Activated T-helper 9 cell treated with anti-CD3 and anti-CD28 coated beads, Interleukin-2, amount 50 U/mL, for 16 hours (primary cell): Measurements from ENCODE around the gene SAMMSON.

Experiments used
- DNase-seq: peaks from one replicate; pipeline ENCODE4 v3.0.0-alpha.2; 2020; ENCODE audit warnings: low read depth

The SAMMSON gene

DNA sequence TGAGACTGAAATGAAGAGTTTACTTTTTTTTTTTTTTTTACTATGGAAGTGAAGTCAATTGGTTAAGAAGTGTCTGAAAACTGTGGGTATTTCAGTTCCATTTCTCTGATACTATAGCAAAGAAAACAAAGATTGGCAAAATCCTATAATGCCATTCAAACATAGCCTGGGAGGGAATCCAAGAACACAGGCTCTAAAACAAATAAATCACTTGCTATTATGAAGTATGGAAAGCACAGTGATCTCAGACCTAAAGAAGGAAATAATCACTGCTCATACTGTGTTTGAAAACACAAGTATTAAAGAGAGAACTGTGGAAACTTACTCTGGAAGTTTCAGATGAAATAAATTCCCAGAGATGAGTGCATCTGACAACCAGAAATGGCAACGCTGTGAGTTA is 12.0 kb downstream of the SAMMSON start:
- no peak for DNase-seq

DNA sequence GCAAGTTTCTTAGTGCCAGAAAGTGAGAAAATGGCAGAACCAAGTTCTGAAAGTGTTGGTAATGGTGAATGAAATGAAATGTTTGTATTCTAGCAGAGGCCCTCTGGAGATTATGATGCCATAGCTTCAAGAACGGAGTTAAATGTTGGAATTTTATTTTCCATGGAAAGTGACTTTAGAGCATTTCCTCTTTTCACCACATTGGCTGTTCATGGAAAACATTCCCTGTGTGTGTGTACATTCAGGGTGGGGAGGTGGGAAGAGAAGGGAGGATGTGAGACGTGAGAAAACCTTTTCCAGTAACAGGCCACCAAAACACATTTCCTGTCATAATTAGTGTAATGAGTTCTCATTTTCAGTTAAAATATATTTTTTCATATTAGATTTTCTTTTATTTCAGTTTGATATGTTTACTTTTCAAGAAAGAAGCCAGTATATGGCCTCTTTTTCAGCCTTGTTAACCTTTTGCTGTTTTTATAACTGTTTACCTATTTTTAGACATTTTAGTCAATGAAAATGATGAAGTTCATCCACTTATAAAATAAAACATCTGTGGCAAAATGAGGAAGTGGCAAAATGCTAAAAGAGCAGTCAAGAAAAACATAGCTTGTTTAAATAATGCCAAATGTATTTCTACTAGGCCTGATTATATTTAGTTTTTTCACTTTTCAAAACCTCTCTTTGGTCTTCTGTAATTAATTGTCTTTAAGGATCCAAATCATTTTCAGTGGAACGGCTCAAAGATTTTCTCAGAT is 21.6 kb downstream of the SAMMSON start:
- DNase-seq = no peak

DNA sequence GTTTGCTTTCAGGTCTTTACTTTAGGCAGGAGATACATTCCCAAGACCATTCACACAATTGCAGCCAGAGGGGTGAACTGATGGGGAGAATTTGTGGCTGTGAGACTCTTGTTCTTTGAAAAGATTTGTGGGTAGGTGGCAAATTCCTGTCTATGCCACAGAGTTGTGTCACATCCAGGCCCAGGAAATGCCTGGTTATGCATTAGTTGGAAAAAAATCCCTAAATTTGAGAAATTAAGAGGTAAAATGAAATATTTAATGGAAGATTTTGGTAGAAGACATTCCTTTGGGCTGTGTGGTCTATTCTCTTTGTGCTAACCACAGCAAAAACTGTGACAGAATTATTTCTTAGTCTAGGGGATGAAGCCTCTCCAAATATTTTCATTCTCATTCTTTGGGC is 28.8 kb downstream of the SAMMSON start:
- no peak for DNase-seq

DNA sequence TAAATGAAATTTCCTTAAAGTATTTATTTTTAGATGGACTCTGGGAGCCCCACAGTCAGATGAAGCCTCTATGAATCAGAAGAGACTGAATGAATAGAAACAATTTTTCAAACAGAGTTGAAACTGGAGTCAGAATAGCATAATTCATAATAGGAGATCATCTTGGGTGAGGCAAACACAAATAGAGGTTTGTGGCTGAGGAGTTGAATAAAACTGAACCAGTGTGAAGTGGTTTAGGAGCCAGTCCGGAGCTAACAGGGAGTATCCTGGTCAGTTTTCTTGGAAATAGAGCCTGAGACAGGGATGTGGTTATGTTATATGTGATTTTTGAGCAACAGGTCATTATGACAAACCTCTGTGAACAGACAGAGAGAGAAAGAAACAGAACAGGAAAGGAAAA is 39.2 kb downstream of the SAMMSON start:
- DNase-seq = no peak

DNA sequence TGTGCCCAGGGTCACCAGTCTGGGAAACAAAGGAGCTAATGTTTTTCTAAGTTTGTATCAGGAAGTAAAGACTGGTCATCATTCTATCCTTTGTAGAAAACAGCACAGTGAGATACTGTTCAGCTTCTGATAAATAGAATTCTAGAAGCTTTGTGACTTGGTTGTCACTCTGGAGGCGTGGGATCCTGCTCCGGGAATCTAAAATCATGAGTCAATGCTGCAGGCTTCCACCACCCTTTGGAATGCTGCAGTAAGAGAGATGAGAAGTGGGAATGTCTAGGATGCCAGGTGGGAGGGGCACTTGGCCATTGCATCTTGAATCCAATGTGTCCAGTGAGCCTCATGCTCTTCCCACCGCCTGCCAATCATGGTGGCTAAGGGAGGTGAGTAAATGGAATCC is 40.9 kb downstream of the SAMMSON start:
- DNase-seq = no peak

DNA sequence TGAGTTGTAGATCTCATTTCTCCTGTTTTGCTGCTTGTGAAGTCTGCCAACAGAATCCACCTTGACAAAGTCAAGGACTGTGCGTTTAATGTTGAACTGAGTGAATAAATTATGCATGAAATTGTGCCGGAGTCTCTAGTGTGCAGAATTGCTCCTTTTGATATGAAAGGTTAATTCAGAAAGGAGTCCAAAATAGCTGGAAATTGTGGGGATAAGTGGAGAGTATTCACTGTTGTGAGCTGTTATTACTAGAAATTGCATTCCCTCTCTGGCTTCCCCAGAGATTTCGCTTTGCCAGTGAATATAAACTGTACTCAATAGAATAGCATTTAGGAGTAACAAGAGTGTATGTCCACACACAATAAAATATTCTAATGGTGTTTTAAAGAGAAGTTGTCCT is 43.1 kb downstream of the SAMMSON start:
- no peak for DNase-seq

DNA sequence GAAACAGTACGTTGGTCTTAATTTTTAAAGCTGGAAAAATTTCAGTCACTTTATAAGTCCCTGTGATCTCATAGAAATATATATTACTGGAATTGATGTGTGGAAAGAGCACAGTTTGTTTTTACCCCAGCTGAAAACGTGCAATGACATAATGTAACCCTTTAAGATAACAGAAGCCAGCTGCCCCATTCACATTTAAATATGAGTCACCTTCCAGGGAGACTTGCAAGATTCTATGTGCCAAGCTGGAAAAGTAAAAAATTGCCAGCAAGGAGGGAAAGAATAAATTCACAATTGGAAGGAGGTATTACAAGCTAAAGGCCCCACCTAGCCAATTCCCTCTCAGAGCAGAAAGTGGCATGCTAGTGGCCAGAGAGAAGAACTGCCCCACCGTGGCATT is 50.2 kb downstream of the SAMMSON start:
- no peak for DNase-seq

DNA sequence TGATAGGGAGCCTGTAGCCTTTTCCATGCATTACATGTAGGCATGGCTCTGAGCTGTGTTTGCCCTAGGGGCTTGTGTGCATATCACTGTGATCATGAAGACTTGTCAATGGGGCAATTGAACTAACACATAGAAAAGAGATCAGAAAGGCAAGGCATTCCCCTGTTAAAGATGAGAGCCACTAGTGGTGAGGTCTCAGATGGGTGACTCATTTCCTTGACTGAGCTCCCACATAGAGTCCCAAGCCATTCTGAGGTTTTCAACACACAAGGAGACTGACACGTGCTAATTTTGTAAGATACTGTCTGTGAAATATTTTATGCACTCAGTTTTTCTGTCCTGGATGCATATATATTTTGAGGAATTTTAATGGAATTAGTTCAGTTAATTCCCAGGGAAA is 53.8 kb downstream of the SAMMSON start:
- no peak for DNase-seq

DNA sequence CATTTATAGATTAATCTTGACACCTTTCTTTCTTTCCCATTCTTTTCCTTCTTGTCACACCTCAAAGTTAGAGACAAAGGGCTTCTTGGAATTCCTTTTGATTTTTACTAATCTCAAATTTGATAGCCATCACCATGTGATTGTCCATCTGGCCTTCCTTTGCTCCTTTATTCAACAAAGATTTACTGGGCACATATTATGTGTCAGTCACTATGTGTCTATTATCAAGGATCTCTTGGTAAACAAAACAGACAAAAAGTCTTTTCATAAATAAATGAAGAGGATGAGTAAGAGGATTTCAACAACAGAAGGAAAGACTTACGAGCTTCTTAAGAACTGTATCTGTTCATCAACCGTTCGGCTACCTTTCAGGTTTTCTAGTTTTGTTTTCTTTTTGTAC is 56.5 kb downstream of the SAMMSON start:
- DNase-seq = no peak

DNA sequence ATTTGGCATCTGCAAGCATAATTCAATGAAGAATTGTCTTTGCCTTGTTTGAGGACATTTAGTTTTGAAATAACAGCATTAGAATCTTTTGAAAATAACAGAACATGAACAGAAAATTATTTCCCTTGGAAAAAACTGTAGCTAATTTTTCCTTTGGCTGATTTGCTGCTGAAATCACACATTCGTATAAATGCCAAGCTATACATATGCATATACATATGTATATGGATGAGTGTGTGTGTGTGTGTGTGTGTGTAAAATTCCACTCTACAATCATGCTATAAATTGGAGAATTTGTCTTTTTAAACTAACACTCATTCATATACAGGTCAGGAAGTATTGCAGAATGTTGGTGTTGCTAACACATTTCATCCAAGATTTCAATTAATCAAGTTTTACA is 57.9 kb downstream of the SAMMSON start:
- no peak for DNase-seq

DNA sequence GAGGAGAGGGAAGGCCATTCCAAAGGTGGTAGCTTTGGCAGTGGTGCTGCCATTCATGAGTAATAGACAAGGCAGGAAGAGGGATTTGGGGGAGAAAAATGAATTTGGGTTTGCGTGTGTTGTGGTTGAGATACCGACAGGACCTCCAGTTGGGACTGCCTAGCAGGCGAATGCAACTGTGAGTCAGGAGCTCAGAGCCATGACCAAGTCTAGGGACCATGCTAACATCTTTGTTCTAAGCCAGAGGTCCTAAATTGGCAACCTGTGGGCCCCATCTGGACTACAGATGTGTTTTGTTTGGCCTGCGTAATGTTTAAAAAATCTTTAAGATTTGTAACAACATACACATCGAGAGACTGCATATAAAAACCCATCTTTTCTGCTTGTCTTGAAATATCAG is 61.6 kb downstream of the SAMMSON start:
- no peak for DNase-seq

DNA sequence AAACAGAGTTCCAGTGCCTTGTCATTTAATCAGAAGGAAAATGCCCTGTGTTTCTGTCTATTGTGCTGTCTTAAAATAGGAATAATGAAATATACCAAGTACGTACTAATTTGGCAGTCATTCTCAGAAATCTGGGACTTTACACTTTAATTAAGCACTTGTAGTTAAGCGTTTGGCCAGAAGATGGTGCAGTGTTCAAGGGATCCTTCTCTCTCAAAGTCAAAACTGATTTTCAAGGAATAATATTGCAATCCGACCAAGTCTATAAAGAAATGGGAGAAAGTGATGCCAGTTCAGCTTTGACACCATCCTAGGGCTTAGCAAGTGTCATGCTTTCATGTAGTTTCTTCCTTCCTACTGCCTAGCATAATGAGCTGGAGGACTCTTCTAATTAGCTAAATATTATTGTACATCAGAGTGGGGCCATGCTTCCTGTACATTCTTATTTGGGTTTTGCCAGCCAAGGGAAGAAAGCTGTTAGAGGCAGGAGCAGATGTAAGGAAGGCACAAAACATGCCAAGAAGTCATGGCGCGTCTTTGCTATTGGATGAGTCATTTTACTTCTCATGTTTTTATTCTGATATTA is 64.8 kb downstream of the SAMMSON start:
- no peak for DNase-seq

DNA sequence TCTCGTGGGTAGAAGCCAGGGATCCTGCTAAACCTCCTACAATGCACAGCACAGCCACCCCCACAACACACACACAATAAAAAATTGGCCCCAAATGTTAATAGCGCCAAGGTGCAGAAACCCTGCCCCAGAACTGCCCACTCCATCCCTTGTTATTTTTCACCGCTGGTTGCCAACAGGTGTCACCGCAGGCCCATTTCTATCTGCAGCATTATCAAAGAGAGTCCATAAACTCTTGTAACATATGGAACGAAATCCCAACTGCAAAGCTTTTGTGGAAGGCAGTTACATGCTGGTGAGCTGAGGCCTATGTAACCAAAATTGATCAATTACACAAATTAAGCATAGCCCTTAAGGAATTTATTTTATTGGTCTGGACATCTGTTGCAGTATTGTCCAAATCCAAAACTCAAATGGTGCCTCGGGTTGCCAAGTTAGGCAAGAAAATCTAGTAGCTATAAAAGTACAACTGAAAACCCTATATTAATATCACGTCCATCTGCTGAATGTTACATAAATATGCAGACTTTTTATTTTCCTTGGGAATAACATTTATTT is 66.2 kb downstream of the SAMMSON start:
- DNase-seq = no peak

DNA sequence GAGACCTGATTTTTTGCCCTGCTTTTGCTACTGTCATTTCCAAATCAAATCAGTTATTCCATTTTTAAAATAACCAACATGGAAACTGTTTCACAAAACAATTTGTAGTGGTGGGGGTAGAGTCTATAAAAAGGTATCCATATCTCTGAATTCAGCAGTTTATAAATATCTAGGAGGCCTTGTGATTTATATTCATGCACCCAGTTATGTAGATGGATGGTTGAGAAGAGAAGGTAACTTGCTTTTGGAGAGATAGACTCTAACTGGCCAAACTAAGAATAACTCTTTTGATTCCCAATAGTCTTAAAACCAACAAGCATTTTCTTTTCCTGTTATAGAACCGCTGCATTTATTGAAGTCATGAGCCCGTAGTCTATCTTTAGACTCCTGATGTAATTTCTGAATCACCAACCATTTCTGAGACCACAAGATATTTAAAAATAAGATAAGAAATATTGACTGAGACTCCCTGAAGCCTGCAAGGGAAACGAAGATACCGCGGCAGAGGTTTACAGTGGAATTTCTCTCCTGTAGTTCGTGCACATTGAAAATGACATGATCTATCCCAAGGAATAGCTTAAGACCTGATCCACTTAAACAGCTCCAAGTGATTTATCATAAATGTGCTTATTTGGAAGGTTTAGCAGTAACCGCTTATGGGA is 68.5 kb downstream of the SAMMSON start:
- DNase-seq = no peak

DNA sequence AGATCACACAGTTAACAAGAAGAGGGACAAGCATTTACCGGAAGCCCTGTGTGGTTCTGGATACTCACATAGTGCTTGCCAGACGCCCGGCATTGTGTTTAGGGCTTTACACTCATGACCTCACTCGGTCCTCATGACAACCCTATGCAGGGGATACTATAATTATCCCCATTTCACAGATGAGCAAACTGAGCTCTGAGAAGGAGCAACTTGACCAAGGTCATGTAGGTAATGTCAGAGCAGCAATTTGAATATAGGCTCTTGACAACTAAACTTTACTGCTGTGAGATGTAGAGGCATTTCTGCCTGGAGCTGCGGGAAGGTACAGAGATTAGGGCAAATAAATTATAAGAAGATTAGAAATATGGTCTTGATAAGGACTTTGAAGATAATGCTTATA is 70.0 kb downstream of the SAMMSON start:
- DNase-seq = no peak

DNA sequence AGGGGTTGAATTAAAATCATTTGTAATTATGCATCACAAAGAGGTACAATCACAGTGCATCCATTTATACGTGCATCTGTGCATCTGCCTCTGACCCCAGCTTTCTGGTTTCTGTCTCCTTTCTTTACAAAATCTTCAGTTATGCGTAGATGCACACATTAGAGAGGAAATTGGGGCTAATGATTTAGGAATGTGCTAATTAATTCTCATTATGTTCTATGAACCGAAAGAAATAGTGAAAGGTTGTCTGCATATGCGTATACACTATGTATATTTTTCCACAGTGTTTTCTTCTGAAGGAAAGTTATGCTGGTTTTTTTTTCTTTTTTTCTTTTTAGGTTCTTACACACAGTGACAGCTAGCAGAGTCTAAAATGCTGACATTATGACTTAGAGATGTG is 71.6 kb downstream of the SAMMSON start:
- DNase-seq = no peak

DNA sequence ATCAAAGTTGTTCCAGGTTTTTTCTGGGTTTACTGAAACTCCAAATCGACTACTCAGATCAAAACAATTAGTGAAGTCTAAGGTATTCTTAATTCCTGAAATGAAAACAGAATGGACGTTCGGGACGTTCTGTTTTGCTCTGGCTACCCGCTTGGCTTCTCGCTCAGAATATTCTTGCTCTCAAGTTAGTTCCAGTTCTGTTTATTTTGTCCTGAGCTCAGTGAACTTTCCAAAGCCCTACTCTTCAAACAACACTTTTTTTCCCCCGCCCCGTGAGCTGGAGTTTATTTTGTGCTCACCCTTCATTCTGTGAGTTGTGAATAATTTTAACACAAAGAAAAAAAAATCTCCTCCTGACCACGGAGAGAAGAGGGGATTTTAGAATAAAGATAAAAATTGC is 72.6 kb downstream of the SAMMSON start:
- DNase-seq = no peak

DNA sequence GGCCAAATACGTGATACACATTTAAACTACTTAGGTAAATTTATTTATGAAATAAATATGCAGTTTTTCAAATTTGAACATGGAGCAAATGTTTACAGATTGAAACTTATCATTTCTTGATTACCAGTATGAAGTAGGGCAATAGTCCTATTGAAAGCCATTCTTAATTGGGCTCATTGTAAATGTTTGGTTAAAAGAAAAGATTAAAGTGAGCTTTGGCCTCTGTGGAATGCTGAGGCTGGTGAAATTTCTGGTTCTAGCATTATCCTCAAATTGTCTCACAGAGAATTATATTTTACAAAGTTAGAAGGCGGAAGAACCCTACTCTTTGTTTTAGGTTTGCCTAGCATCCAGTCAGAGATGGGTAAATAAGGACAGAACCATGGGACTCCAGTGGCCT is 73.2 kb downstream of the SAMMSON start:
- DNase-seq = no peak

DNA sequence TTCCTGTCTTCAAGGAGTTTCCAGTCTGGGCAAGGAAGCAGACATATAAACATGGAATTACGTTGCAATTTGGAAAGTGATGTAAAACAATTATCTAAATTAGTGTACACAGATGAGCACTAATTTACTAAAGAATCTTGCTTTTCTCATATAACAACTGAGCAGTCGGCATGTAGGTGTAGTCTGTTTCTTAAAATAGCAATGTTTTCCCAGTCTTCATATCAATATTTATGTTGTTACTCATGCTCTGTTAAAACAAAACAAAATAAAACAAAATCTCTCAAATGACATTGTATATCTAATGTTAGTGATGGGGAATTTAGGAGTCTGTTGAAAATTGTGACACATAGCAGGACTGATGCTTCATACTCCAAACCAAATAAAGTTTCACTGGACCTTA is 75.6 kb downstream of the SAMMSON start:
- DNase-seq = no peak

DNA sequence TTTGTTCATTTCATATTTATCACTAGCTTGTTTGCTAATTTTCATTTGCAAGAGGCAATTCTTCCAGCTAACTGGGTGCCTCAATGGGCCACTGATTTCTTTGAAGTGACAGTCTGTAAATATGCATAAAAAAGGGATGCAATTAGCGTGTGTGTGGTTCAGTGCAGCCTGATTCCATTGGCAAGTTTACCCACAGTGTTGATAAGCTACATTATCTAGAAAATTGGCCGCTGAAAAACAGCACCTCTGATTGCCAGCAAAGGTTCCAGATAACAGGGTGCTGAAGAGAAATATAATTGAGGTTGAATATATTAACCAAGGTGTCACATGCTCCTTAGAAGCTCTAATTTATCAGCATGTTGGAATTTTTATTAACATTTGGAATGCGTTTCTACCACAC is 76.9 kb downstream of the SAMMSON start:
- DNase-seq = no peak

DNA sequence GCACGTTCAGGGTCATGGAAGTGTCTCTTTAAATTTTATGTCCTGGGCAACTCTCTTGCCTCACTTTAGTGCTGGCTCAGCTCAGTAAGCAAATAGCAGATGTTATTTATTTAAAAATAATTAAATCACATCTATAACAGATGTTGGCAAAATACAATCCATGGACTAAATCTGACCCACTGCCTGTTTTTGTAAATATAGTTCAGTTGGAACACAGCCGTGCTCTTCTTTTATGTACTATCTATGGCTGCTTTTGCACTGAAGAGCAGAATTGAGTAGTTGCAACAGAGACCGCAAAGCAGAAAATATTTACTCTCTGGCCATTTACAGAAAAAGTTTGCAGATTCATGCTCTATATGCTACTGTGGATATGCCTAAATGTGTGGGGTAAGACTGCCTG is 79.2 kb downstream of the SAMMSON start:
- DNase-seq = no peak

DNA sequence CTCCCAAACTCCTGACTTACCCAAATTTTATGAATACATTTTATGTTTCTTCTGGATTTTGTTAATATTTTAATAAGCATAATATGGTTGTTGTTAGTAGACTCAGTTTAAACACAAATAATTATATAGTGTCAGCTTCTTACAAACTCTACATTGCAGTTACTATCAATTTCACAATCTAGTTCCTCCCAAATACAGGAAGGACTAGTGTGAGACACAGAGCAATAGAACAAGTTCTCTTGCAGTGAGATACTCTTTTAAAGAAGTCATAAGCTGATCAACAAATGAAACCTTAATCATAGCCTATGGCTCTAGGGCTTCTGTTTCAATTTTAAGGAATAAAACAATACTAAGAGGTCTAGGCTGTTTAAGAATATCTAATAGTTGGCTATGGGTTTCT is 86.1 kb downstream of the SAMMSON start:
- DNase-seq = no peak

DNA sequence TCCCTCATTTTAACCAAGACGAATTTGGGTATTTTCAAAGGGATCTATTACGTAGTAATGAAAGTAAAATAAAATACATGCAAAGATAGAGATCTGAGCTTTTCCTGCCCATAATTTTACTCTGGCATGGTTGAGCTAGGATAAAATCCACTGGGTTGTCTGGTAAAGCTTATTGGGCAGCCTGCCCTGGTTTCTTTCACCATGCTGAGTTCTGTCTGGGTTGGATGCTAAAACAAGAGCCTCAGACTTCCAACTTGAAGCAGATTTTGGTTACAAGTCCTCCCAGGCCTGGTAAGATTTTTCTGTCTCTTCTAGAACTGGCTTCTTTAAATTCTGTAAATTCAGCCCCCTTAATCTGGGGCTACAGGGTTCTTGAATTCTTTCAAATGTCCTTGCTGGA is 86.8 kb downstream of the SAMMSON start:
- no peak for DNase-seq
